Neuron (in vitro differentiated cells): ENCODE results near the gene RETREG2.

Source experiments
- H2AFZ ChIP-seq: one replicate; pipeline ENCODE4 v1.6.1; 2013; ENCODE audit warnings: low read depth, mild to moderate bottlenecking, inconsistent platforms, low read length, moderate library complexity
- H3K27me3 ChIP-seq: one replicate; pipeline ENCODE4 v1.6.1; 2013; ENCODE audit warnings: low read length; ENCODE audit not compliant: insufficient read depth
- H3K36me3 ChIP-seq: one replicate; pipeline ENCODE4 v1.6.1; 2013; ENCODE audit warnings: low read length; ENCODE audit not compliant: insufficient read depth
- H3K4me1 ChIP-seq: one replicate; pipeline ENCODE4 v1.6.1; 2013; ENCODE audit warnings: low read length; ENCODE audit not compliant: insufficient read depth
- H3K4me3 ChIP-seq: 2 replicates; pipeline ENCODE4 v1.5.1; 2013; ENCODE audit warnings: mild to moderate bottlenecking, low read length, moderate library complexity
- H3K9me3 ChIP-seq: one replicate; pipeline ENCODE4 v1.6.1; 2013; ENCODE audit warnings: low read length

The RETREG2 gene

GRCh38 chr2:219207134-219207883 is 29.2 kb downstream of the RETREG2 start:
- Histone ChIP-seq H3K27me3 (no peaks in the 10 kb centered on the region), H3K4me1 (peaks cover 8% of the 10 kb centered on the region), H2AFZ (no peak overlapping the region), H3K36me3 (peaks cover 21% of the 10 kb centered on the region), H3K4me3 (peak overlapping the region; percentile 56), H3K9me3 (no peaks in the 10 kb centered on the region)

- H3K36me3 ChIP-seq: peaks cover 26% of the 10 kb centered on the region
- no peak overlapping the region for H3K4me3 ChIP-seq
- no peaks in the 10 kb centered on the region for H3K27me3 ChIP-seq
- H2AFZ ChIP-seq: no peak overlapping the region
- no peaks in the 10 kb centered on the region for H3K9me3 ChIP-seq
- peaks cover 8% of the 10 kb centered on the region for H3K4me1 ChIP-seq
These were observed 30.0 kb downstream of the RETREG2 start for GRCh38 chr2:219207884-219208740.

- Histone ChIP-seq H3K27me3 (no peaks in the 10 kb centered on the region), H3K36me3 (peaks cover 40% of the 10 kb centered on the region), H3K4me1 (peaks cover 8% of the 10 kb centered on the region), H3K4me3 (no peak overlapping the region), H2AFZ (no peak overlapping the region), H3K9me3 (no peaks in the 10 kb centered on the region)
These were observed 31.4 kb downstream of the RETREG2 start for GRCh38 chr2:219209236-219210195.

GRCh38 chr2:219210196-219210885 is 32.3 kb downstream of the RETREG2 start:
- H3K36me3 ChIP-seq: peaks cover 48% of the 10 kb centered on the region
- H3K4me1 ChIP-seq: peaks cover 8% of the 10 kb centered on the region
- H3K9me3 ChIP-seq: no peaks in the 10 kb centered on the region
- H3K27me3 ChIP-seq: no peaks in the 10 kb centered on the region
- no peak overlapping the region for H2AFZ ChIP-seq
- H3K4me3 ChIP-seq: no peak overlapping the region

GRCh38 chr2:219210886-219211362 is 32.8 kb downstream of the RETREG2 start:
- H3K4me3 ChIP-seq: no peak overlapping the region
- H3K27me3 ChIP-seq: no peaks in the 10 kb centered on the region
- no peaks in the 10 kb centered on the region for H3K9me3 ChIP-seq
- H3K4me1 ChIP-seq: peaks cover 8% of the 10 kb centered on the region
- no peak overlapping the region for H2AFZ ChIP-seq
- H3K36me3 ChIP-seq: peaks cover 48% of the 10 kb centered on the region

- H3K36me3 ChIP-seq: peaks cover 48% of the 10 kb centered on the region
- H3K9me3 ChIP-seq: no peaks in the 10 kb centered on the region
- H3K27me3 ChIP-seq: no peaks in the 10 kb centered on the region
- H3K4me3 ChIP-seq: no peak overlapping the region
- no peak overlapping the region for H2AFZ ChIP-seq
- peaks cover 9% of the 10 kb centered on the region for H3K4me1 ChIP-seq
These were observed 34.9 kb downstream of the RETREG2 start for GRCh38 chr2:219213026-219213415.

GRCh38 chr2:219213486-219214071 is 35.5 kb downstream of the RETREG2 start:
- Histone ChIP-seq H3K4me1 (peaks cover 12% of the 10 kb centered on the region), H3K27me3 (no peaks in the 10 kb centered on the region), H2AFZ (no peak overlapping the region), H3K36me3 (peaks cover 46% of the 10 kb centered on the region), H3K9me3 (no peaks in the 10 kb centered on the region), H3K4me3 (no peak overlapping the region)

- Histone ChIP-seq H2AFZ (no peak overlapping the region), H3K36me3 (peaks cover 40% of the 10 kb centered on the region), H3K9me3 (no peaks in the 10 kb centered on the region), H3K4me1 (peaks cover 14% of the 10 kb centered on the region), H3K27me3 (no peaks in the 10 kb centered on the region), H3K4me3 (no peak overlapping the region)
These were observed 36.1 kb downstream of the RETREG2 start for GRCh38 chr2:219214141-219214540.

GRCh38 chr2:219214786-219215185 is 36.7 kb downstream of the RETREG2 start:
- Histone ChIP-seq H3K4me3 (no peak overlapping the region), H3K9me3 (no peaks in the 10 kb centered on the region), H2AFZ (no peak overlapping the region), H3K27me3 (no peaks in the 10 kb centered on the region), H3K36me3 (peaks cover 35% of the 10 kb centered on the region), H3K4me1 (peaks cover 19% of the 10 kb centered on the region)

GRCh38 chr2:219215871-219216534 is 37.9 kb downstream of the RETREG2 start:
- H3K4me1 ChIP-seq: peaks cover 19% of the 10 kb centered on the region
- H3K9me3 ChIP-seq: no peaks in the 10 kb centered on the region
- no peaks in the 10 kb centered on the region for H3K27me3 ChIP-seq
- peaks cover 40% of the 10 kb centered on the region for H3K36me3 ChIP-seq
- H2AFZ ChIP-seq: no peak overlapping the region
- no peak overlapping the region for H3K4me3 ChIP-seq

GRCh38 chr2:219216535-219216915 is 38.5 kb downstream of the RETREG2 start:
- H3K4me1 ChIP-seq: peaks cover 19% of the 10 kb centered on the region
- peaks cover 38% of the 10 kb centered on the region for H3K36me3 ChIP-seq
- no peak overlapping the region for H3K4me3 ChIP-seq
- H2AFZ ChIP-seq: no peak overlapping the region
- H3K9me3 ChIP-seq: no peaks in the 10 kb centered on the region
- no peaks in the 10 kb centered on the region for H3K27me3 ChIP-seq
